GM13976 (cell line): ENCODE data around the gene ABL2.
A peak's percentile ranks its signal among the peaks of the same experiment; 100 is the strongest.

Experiments used
- DNase-seq: peaks from one replicate; pipeline ENCODE4 v3.0.0; 2012; ENCODE audit warnings: low spot score
- in situ Hi-C: fragments of 300-500 bp; cut with MboI; formaldehyde crosslinking; loops from one replicate; pipeline ENCODE4 v1.12.0; 2022; ENCODE audit warnings: low sequenced_read_pairs, mixed read lengths, inconsistent platforms; ENCODE audit not compliant: unreplicated experiment
- TF ChIP-seq, protein P1 (sequence below): IDR thresholded peaks from 2 replicates; pipeline ENCODE4 v1.5.1; 2012; ENCODE audit warnings: borderline replicate concordance, mild to moderate bottlenecking; ENCODE audit not compliant: insufficient read depth; ENCODE audit errors: extremely low read depth, missing control alignments, control extremely low read depth

The ABL2 gene

DNA sequence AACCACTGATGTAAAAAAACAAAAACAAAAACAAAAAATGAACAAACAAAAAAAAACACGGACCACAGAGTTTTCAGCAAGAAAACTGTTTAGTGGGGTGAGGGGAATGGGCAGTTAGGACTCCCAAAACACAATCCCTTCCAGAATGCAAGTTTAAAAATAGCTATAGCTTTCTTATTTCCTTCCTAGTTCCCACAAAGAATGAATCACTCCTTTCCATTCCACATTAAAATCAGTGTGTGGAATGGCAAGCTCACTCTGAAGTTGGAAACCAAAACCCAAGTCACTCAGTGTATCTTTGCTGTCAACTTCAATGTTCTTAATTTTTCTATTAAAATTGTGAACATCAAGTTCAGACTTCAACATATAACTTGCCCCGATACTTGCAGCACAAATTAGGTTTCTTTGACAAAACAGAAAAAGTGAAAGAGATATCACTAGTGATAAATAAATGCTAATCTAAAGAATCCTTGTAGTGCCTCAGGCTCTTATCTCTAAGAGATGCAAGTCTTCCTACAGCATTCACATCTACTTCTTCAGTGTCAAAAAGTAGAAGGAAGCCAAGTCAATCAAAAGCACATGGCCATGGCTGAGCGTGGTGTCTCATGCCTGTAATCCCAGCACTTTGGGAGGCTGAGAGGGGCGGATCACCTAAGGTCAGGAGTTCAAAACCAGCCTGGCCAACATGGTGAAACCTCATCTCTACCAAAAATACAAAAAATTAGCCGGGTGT, 102.1 kb downstream of the ABL2 start:
- TF ChIP-seq, protein P1, sequence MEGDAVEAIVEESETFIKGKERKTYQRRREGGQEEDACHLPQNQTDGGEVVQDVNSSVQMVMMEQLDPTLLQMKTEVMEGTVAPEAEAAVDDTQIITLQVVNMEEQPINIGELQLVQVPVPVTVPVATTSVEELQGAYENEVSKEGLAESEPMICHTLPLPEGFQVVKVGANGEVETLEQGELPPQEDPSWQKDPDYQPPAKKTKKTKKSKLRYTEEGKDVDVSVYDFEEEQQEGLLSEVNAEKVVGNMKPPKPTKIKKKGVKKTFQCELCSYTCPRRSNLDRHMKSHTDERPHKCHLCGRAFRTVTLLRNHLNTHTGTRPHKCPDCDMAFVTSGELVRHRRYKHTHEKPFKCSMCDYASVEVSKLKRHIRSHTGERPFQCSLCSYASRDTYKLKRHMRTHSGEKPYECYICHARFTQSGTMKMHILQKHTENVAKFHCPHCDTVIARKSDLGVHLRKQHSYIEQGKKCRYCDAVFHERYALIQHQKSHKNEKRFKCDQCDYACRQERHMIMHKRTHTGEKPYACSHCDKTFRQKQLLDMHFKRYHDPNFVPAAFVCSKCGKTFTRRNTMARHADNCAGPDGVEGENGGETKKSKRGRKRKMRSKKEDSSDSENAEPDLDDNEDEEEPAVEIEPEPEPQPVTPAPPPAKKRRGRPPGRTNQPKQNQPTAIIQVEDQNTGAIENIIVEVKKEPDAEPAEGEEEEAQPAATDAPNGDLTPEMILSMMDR, result no peak
- DNase-seq, result no peak
- in situ Hi-C loops, result loop anchor here (10.0 kb wide), 1 partner anchor 237 kb away; the partner anchor contains the start of gene AXDND1

DNA sequence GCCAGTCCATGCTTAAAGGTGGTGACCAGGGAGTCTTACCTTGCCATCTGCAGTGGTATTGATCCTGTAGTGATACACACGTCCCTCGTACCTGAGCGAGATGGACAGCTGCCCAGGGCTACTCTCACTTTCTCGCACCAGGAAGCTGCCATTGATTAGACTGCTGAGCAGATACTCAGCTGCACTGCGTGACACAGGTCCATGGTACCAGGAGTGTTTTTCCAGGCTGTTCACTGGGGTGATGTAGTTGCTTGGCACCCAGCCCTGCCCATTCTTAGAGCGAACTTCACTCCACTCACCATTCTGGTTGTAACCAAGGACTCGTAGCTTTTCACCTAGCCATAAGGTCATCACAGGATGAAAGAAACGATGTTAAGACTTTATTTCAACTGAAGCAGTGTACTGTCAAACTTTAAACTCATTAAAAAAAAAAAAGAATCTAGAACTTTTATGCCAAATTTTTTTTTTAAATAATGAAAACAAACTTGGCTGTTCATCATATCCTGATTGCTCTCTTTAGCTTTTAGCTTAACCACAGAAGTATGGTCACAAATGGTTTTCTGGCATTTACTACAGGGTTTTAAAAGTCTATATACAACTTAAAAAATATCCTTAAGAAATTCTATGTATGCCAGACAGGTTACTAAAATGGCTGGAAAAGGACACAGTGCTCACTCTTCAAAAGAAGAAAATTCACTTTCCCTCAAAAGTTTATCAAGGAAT, 103.0 kb downstream of the ABL2 start:
- in situ Hi-C loops, result loop anchor here (10.0 kb wide), 1 partner anchor 238 kb away; the partner anchor contains the start of gene AXDND1
- no peak for DNase-seq
- TF ChIP-seq, protein P1, result no peak

DNA sequence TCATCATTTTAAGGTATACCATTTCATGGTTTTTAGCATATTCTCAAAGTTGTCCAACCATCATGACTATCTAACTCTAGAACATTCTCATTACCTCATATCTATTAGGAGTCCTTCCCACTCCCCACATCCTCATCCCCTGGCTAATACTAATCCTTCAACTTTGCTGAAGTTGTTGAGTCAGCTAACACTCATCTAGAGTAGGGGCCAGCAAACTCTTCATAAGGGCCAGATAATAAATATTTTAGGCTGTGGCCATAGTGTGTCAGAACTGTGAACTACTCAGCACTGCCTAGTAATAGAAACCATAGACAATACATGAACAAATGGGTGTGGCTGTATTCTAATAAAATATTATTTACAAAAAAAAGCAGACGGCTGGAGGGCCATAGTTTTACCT, 104.6 kb downstream of the ABL2 start:
- DNase-seq, result no peak
- TF ChIP-seq, protein P1, result no peak
- in situ Hi-C loops, result loop anchor here (10.0 kb wide), 1 partner anchor 240 kb away; the partner anchor contains the start of gene AXDND1

DNA sequence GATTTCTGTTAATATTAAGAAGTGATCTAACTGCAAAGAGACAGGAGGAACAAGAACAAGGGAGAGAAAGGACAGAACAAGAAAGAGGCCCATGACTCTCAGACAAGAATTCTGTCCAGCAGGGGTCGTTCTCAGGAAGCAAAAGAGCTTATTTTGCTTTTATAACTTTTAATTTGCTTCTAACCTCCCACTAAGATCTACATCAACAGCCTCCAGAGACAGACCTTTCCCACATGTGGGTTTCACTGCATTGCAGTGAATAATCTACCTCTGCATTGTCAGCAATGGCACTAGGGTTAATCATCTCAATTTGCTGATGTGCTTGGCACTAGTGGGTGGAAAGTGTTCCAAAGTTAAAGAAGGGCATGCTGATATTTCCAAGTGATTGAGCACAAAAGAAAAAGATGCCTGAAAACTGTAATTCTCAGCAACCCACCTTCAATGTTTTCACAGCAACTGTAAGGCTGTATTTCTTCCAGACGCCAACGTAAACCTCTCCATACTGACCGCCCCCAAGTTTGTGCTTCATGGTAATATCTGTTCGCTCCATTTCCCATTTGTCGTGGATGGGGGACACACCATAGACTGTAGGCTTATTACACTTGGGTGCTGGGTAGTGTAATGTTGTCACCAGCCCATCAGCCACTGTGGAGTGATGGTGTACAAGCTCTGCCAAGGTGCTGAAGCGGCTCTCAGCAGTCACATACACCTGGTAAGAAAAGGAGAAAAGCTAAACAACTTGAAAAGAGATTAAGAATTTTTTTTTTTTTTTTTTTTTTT, 108.1 kb downstream of the ABL2 start:
- in situ Hi-C loops, result loop anchor here (10.0 kb wide), 1 partner anchor 243 kb away; the partner anchor contains the start of gene AXDND1
- TF ChIP-seq, protein P1, result peak; percentile 28
- peak; percentile 52 for DNase-seq

DNA sequence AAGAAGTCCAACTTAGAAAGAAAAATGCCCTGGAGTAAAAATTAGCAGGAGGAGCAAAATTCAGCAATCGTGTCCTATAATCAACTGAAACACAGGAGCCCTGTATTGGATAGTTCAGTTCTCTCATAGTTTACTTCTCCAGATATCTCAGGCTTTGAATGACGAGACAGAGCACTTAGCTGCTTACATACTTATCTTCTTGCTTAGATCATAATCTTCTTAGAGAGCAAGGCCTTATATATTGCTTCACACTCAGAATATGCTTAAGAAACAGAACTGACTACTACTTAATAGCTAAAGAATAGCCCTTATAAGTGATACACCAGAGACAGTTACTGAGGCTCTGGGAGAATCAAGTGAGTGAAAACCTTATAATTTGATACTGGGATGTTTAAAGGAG, 108.7 kb downstream of the ABL2 start:
- TF ChIP-seq, protein P1, result no peak
- no peak for DNase-seq
- in situ Hi-C loops, result loop anchor here (10.0 kb wide), 1 partner anchor 244 kb away; the partner anchor contains the start of gene AXDND1

DNA sequence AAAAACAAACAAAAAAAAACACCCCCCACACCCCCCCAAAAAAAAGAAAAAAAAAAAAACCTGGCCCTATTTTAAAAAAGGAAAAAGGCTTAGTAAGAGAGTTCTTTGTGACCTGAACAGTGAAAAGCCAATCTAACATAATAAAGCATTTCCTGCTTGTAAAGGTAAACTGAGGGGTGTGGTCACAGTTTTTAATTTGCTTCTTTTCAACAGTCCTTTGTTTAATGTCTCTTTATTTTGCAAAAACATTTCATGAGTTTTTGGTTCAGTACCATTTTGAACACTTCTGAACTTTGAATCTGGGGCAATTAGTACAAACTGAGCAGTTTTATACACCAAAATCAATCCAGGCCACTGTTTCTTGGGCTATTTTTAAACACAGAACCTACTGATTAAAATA, 110.0 kb downstream of the ABL2 start:
- in situ Hi-C loops, result no loop called here
- DNase-seq, result no peak
- TF ChIP-seq, protein P1, result no peak
